Aorta (tissue), 5 donors: ENCODE data around the gene TOGARAM1. TPM values are rescaled to one million over a fixed set of nuclear protein-coding genes. Genes with fewer than 3 reads are reported as not detected.

ENCODE experiments used
- ATAC-seq: fragments of 200-7000 bp; cut with Tn5 transposase; one replicate; pipeline ENCODE4 v1.9.1; 2022; ENCODE audit warnings: moderate library complexity; ENCODE audit not compliant: low FRiP score
- DNase-seq, 2 donors: peaks; one replicate each; pipeline ENCODE4 v3.0.0-alpha.2; 2020
- H3K27ac ChIP-seq, 2 donors: one replicate each; pipeline ENCODE4 v1.5.1; 2013; ENCODE audit warnings: low read length in 2 of 2, mild to moderate bottlenecking in 2 of 2, moderate library complexity in 2 of 2, control low read depth in 1 of 2, inconsistent platforms in 1 of 2, low read depth in 1 of 2
- H3K27me3 ChIP-seq, 2 donors: one replicate each; pipeline ENCODE4 v1.6.1; 2013; ENCODE audit warnings: control low read depth in 1 of 2, low read length in 1 of 2, mild to moderate bottlenecking in 1 of 2, moderate library complexity in 1 of 2; ENCODE audit not compliant: insufficient read depth in 2 of 2, control insufficient read depth in 1 of 2
- H3K36me3 ChIP-seq, 2 donors: one replicate each; pipeline ENCODE4 v1.6.1; 2013; ENCODE audit warnings: control low read depth in 1 of 2, low read length in 1 of 2, mild to moderate bottlenecking in 1 of 2; ENCODE audit not compliant: insufficient read depth in 2 of 2, control insufficient read depth in 1 of 2
- H3K4me1 ChIP-seq, 2 donors: one replicate each; pipeline ENCODE4 v1.6.1; 2013; ENCODE audit warnings: low read length in 2 of 2, control low read depth in 1 of 2, mild to moderate bottlenecking in 1 of 2, moderate library complexity in 1 of 2; ENCODE audit not compliant: insufficient read depth in 2 of 2, control insufficient read depth in 1 of 2
- H3K4me3 ChIP-seq, 2 donors: one replicate each; pipeline ENCODE4 v1.5.1; 2013; ENCODE audit warnings: low read length in 2 of 2, control low read depth in 1 of 2, mild to moderate bottlenecking in 1 of 2
- H3K9me3 ChIP-seq: one replicate; pipeline ENCODE4 v1.6.1; 2013; ENCODE audit warnings: mild to moderate bottlenecking, low read length; ENCODE audit not compliant: control insufficient read depth
- WGBS, 2 donors: extraction: QIAGEN DNeasy Blood & Tissue Kit; methylation state at CpG; one replicate each; pipeline ENCODE4 v1.1.7; 2013; 5-methylcytosine and 5-hydroxymethylcytosine counted together
- intact Hi-C, 2 donors: fragments of 100-400 bp; cut with DNase I; formaldehyde crosslinking; loops; one replicate each; pipeline versions ENCODE4 v1.14.2 to v1.15.0; 2022
- polyA plus RNA-seq, 2 donors: library from polyadenylated mRNA; stranded (reverse); fragments of 200-250 nt; gene quantifications; one replicate each; pipeline ENCODE4 v1.2.3, GENCODE V29; 2013
- total RNA-seq, 2 donors: library from RNA; stranded (reverse); fragmentation: NEBNext Ultra II Directional; extraction: Animal tissue kit (Norgen Biotek cat#: 25700); gene quantifications; one replicate each; pipeline ENCODE4 v1.2.1, GENCODE V29; 2021
- donor health status: healthy with polysubstance abuse.
- donor health status: Bipolar disorder and iron deficiency.
- donor health status: DM: no; HTN: no; CAD: no.
- donor health status: DM: no; HTN: no; CAD: no.
- donor health status: DM: yes; HTN: yes; CAD: no.

Gene TOGARAM1
- total and polyA plus RNA-seq, 4 donors = 6.1 to 21.4 (median 9.3) TPM

- WGBS, 2 donors = 85 to 86% methylated on average over 2 of the region's 2 CpGs
- no peak for ATAC-seq
Measured at GRCh38 chr14:45082420-45082819, 120.4 kb downstream of the TOGARAM1 start.

GRCh38 chr14:45083617-45083975 is 121.6 kb downstream of the TOGARAM1 start:
- ATAC-seq (no peak), DNase-seq (no peak)
- H3K9me3 ChIP-seq = no peaks in the 10 kb centered on the region
- H3K4me3 ChIP-seq = peak overlapping the region; percentile 35 to 79
- no peaks in the 10 kb centered on the region for H3K27me3 ChIP-seq
- peaks cover 3 to 4% of the 10 kb centered on the region in 2 donors for H3K4me1 ChIP-seq
- no peak overlapping the region for H3K27ac ChIP-seq
- intact Hi-C loops = loop anchor here in 1 of 2 donors (5.0 kb wide), 3 partner anchors 121 to 186 kb away; partner anchors contain the start of genes KLHL28 and TOGARAM1
- WGBS, 2 donors = 1 to 2% methylated on average over 10 of the region's 10 CpGs
- H3K36me3 ChIP-seq = no peaks in the 10 kb centered on the region

More at GRCh38 chr14:45082420-45082819, 120.4 kb downstream of the TOGARAM1 start:
- Histone ChIP-seq H3K36me3 (no peaks in the 10 kb centered on the region), H3K4me3 (no peak overlapping the region), H3K27me3 (no peaks in the 10 kb centered on the region), H3K9me3 (no peaks in the 10 kb centered on the region), H3K4me1 (peaks cover 3 to 4% of the 10 kb centered on the region in 2 donors), H3K27ac (no peak overlapping the region)
- intact Hi-C loops = loop anchor here in 1 of 2 donors (5.0 kb wide), 3 partner anchors 120 to 185 kb away; partner anchors contain the start of genes KLHL28 and TOGARAM1
- no peak for DNase-seq

- H3K27me3 ChIP-seq = no peaks in the 10 kb centered on the region
- DNase-seq (peak; percentile 97 to 98), ATAC-seq (peak; percentile 100)
- H3K27ac ChIP-seq = peak within 1 kb of the TSS in 1 of 2 donors; percentile 0
- intact Hi-C loops = loop anchor here in 1 of 2 donors (2.0 to 5.0 kb wide), 4 partner anchors 122 to 187 kb away; partner anchors contain the start of genes KLHL28, MIS18BP1 and TOGARAM1
- 1% methylated on average over 49 of the region's 49 CpGs for WGBS, 2 donors
- H3K36me3 ChIP-seq = no peaks in the 10 kb centered on the region
- no peaks in the 10 kb centered on the region for H3K9me3 ChIP-seq
- peaks cover 3 to 4% of the 10 kb centered on the region in 2 donors for H3K4me1 ChIP-seq
- peak within 1 kb of the TSS; percentile 64 to 79 for H3K4me3 ChIP-seq
Measured at GRCh38 chr14:45083976-45084722, 122.2 kb downstream of the TOGARAM1 start, which contains the start of gene PRPF39. Gene PRPF39 (plus strand): TSS chr14:45084116. CDS start chr14:45095240, 11,124 bp downstream.

- peak overlapping the region; percentile 64 to 79 for H3K4me3 ChIP-seq
- DNase-seq (no peak), ATAC-seq (no peak)
- H3K27me3 ChIP-seq = no peaks in the 10 kb centered on the region
- no peak overlapping the region for H3K27ac ChIP-seq
- H3K36me3 ChIP-seq = no peaks in the 10 kb centered on the region
- H3K9me3 ChIP-seq = no peaks in the 10 kb centered on the region
- intact Hi-C loops = loop anchor here (2.0 to 5.0 kb wide), 5 partner anchors 47 to 188 kb away; partner anchors contain the start of genes FKBP3 (in 1 of the 2), KLHL28 (in 1 of the 2), MIS18BP1 (in 1 of the 2) and TOGARAM1 (in 1 of the 2)
- 0 to 1% methylated on average over 4 of the region's 4 CpGs for WGBS, 2 donors
- peaks cover 4 to 6% of the 10 kb centered on the region in 2 donors for H3K4me1 ChIP-seq
Measured at GRCh38 chr14:45084946-45085346, 123.0 kb downstream of the TOGARAM1 start.

GRCh38 chr14:45089813-45090212 is 127.8 kb downstream of the TOGARAM1 start:
- peaks cover 0 to 6% of the 10 kb centered on the region in 2 donors for H3K4me1 ChIP-seq

GRCh38 chr14:45091710-45092109 is 129.7 kb downstream of the TOGARAM1 start:
- no peak overlapping the region for H3K27ac ChIP-seq
- peaks cover 0 to 3% of the 10 kb centered on the region in 2 donors for H3K36me3 ChIP-seq
- intact Hi-C loops = no loop called here

More at GRCh38 chr14:45089813-45090212, 127.8 kb downstream of the TOGARAM1 start:
- no peak overlapping the region for H3K4me3 ChIP-seq
- no peak overlapping the region for H3K27ac ChIP-seq
- H3K27me3 ChIP-seq = no peaks in the 10 kb centered on the region
- 40 to 41% methylated on average over 1 of the region's 1 CpG for WGBS, 2 donors
- H3K9me3 ChIP-seq = no peaks in the 10 kb centered on the region
- no peaks in the 10 kb centered on the region for H3K36me3 ChIP-seq
- ATAC-seq (no peak), DNase-seq (no peak)
- intact Hi-C loops = loop anchor here in 1 of 2 donors (5.0 kb wide), 1 partner anchor 42 kb away; the partner anchor contains the start of gene FKBP3

GRCh38 chr14:45094275-45094674 is 132.3 kb downstream of the TOGARAM1 start:
- intact Hi-C loops = no loop called here
- no peaks in the 10 kb centered on the region for H3K27me3 ChIP-seq
- H3K4me1 ChIP-seq = peaks cover 0 to 1% of the 10 kb centered on the region in 2 donors
- no peak overlapping the region for H3K27ac ChIP-seq
- no peak overlapping the region for H3K4me3 ChIP-seq
- ATAC-seq (no peak), DNase-seq (no peak)
- no peaks in the 10 kb centered on the region for H3K9me3 ChIP-seq
- WGBS, 2 donors = 92 to 94% methylated on average over 2 of the region's 2 CpGs
- peaks cover 0 to 3% of the 10 kb centered on the region in 2 donors for H3K36me3 ChIP-seq

More at GRCh38 chr14:45091710-45092109, 129.7 kb downstream of the TOGARAM1 start:
- Histone ChIP-seq H3K4me1 (peaks cover 0 to 3% of the 10 kb centered on the region in 2 donors), H3K4me3 (no peak overlapping the region), H3K27me3 (no peaks in the 10 kb centered on the region), H3K9me3 (no peaks in the 10 kb centered on the region)
- ATAC-seq (no peak), DNase-seq (no peak)
- WGBS, 2 donors = 77 to 83% methylated on average over 2 of the region's 2 CpGs

- ATAC-seq (no peak), DNase-seq (no peak)
- WGBS, 2 donors = 91 to 93% methylated on average over 4 of the region's 4 CpGs
- Histone ChIP-seq H3K27ac (no peak overlapping the region), H3K27me3 (no peaks in the 10 kb centered on the region), H3K36me3 (peaks cover 0 to 3% of the 10 kb centered on the region in 2 donors), H3K9me3 (no peaks in the 10 kb centered on the region), H3K4me3 (no peak overlapping the region), H3K4me1 (no peaks in the 10 kb centered on the region)
- intact Hi-C loops = no loop called here
Measured at GRCh38 chr14:45095143-45095542, 133.2 kb downstream of the TOGARAM1 start.
